Naive thymus-derived CD4-positive, alpha-beta T cell (primary cell): ENCODE results near the gene GLDN. TPM values are rescaled to one million over a fixed set of nuclear protein-coding genes. Genes with fewer than 3 reads are reported as not detected.

Source experiments
- ATAC-seq: fragments of 150-1000 bp; cut with Tn5 transposase; 2 replicates; pipeline ENCODE4 v1.10.0; 2021; ENCODE audit warnings: mild to moderate bottlenecking, moderate library complexity
- CTCF ChIA-PET: fragments of 350-600 bp; sonication (Branson Sonifier 250); formaldehyde crosslinking; loops from one replicate; lab custom pipeline; 2021; ENCODE audit warnings: antibody characterized with exemption; lab: Charles Lee
- POLR2A ChIA-PET: fragments of 350-600 bp; sonication (Branson Sonifier 250); formaldehyde crosslinking; loops from one replicate; lab custom pipeline; 2021; ENCODE audit warnings: antibody characterized with exemption, inconsistent platforms; lab: Charles Lee
- DNase-seq, 9 donors: peaks; one replicate each; pipeline versions ENCODE4 v3.0.0 to v3.0.0-alpha.2; 2020 to 2022; ENCODE audit warnings: mixed read lengths in 1 of 9
- H3K27ac ChIP-seq: one replicate; pipeline ENCODE4 v1.7.0; 2013; ENCODE audit warnings: mild to moderate bottlenecking, low read depth, low read length, moderate library complexity
- H3K27me3 ChIP-seq, 2 donors: one replicate each; pipeline ENCODE4 v1.7.0; 2013; ENCODE audit warnings: low read length in 2 of 2, mild to moderate bottlenecking in 2 of 2, moderate library complexity in 2 of 2; ENCODE audit not compliant: control insufficient read depth in 2 of 2, insufficient read depth in 2 of 2
- H3K36me3 ChIP-seq, 3 experiments: 1 replicate in 2 of 3; 2 replicates in 1 of 3; pipeline ENCODE4 v1.7.0; 2013; ENCODE audit warnings: low read length in 3 of 3, mild to moderate bottlenecking in 3 of 3, moderate library complexity in 1 of 3; ENCODE audit not compliant: insufficient read depth in 3 of 3, control insufficient read depth in 2 of 3
- H3K4me1 ChIP-seq, 2 donors: one replicate each; pipeline ENCODE4 v1.7.0; 2013; ENCODE audit warnings: low read length in 2 of 2, mild to moderate bottlenecking in 2 of 2, moderate library complexity in 1 of 2; ENCODE audit not compliant: control insufficient read depth in 2 of 2, insufficient read depth in 2 of 2
- H3K4me3 ChIP-seq: 2 replicates; pipeline ENCODE4 v1.7.0; 2013; ENCODE audit warnings: mild to moderate bottlenecking, low read length
- H3K9me3 ChIP-seq, 3 experiments: 1 replicate in 2 of 3; 2 replicates in 1 of 3; pipeline ENCODE4 v1.7.0; 2013; ENCODE audit warnings: low read length in 3 of 3; ENCODE audit not compliant: control insufficient read depth in 2 of 3
- H3K27ac Mint-ChIP-seq, 9 donors: one replicate each; pipeline ENCODE4 v1.8.0; 2020 to 2022; ENCODE audit warnings: mixed read lengths in 9 of 9, mild to moderate bottlenecking in 8 of 9, moderate library complexity in 5 of 9, inconsistent platforms in 2 of 9
- H3K27me3 Mint-ChIP-seq, 5 donors: one replicate each; pipeline ENCODE4 v1.8.0; 2021 to 2022; ENCODE audit warnings: mixed read lengths in 5 of 5, mild to moderate bottlenecking in 1 of 5
- H3K36me3 Mint-ChIP-seq, 5 donors: one replicate each; pipeline ENCODE4 v1.8.0; 2020 to 2022; ENCODE audit warnings: mixed read lengths in 5 of 5, mild to moderate bottlenecking in 3 of 5, inconsistent platforms in 1 of 5
- H3K4me1 Mint-ChIP-seq, 7 donors: one replicate each; pipeline ENCODE4 v1.8.0; 2020 to 2022; ENCODE audit warnings: mixed read lengths in 7 of 7, mild to moderate bottlenecking in 3 of 7, inconsistent platforms in 1 of 7
- H3K4me3 Mint-ChIP-seq, 10 donors: one replicate each; pipeline ENCODE4 v1.8.0; 2020 to 2022; ENCODE audit warnings: mild to moderate bottlenecking in 10 of 10, mixed read lengths in 10 of 10, moderate library complexity in 6 of 10, inconsistent platforms in 2 of 10
- H3K9me3 Mint-ChIP-seq, 11 donors: one replicate each; pipeline ENCODE4 v1.8.0; 2020 to 2022; ENCODE audit warnings: mixed read lengths in 11 of 11, mild to moderate bottlenecking in 4 of 11, inconsistent platforms in 1 of 11, moderate library complexity in 1 of 11
- intact Hi-C, 2 donors: fragments of 100-400 bp; cut with micrococcal nuclease; formaldehyde crosslinking; loops; one replicate each; pipeline ENCODE4 v1.15.1; 2023
- polyA plus RNA-seq, 2 donors: library from polyadenylated mRNA; unstranded; fragments of 300-500 nt; fragmentation: Illumina TruSeq; gene quantifications; one replicate each; pipeline ENCODE4 v1.2.3, GENCODE V29; 2021
- total RNA-seq, 6 experiments: library from RNA in 5 of 6; stranded (reverse) in 5 of 6; gene quantifications; 1 replicate in 5 of 6; 2 replicates in 1 of 6; pipeline ENCODE4 v1.2.3 and lab custom pipeline; 2021 to 2026

The GLDN gene
- total and polyA plus RNA-seq, 7 experiments from 2014 or later = not detected

- no peaks in the 10 kb centered on the region for H3K27me3 ChIP-seq
- no peak overlapping the region for H3K4me3 Mint-ChIP-seq
- no peak for DNase-seq
- no peaks in the 10 kb centered on the region for H3K36me3 Mint-ChIP-seq
- no peak for ATAC-seq
- ChIA-PET CTCF (no interaction called here), POLR2A (interaction anchor here (0.8 kb wide), 1 partner anchor 74 kb away, joined by 3 read pairs; no protein-coding TSS in a partner anchor)
- no peaks in the 10 kb centered on the region for H3K4me1 ChIP-seq
- H3K27ac ChIP-seq = no peak overlapping the region
- peaks cover 0 to 5% (median 0%) of the 10 kb centered on the region in 11 donors for H3K9me3 Mint-ChIP-seq
- H3K4me1 Mint-ChIP-seq = peaks cover 0 to 5% (median 0%) of the 10 kb centered on the region in 7 donors
- no peaks in the 10 kb centered on the region for H3K9me3 ChIP-seq
- no peak overlapping the region for H3K27ac Mint-ChIP-seq
- H3K4me3 ChIP-seq = no peak overlapping the region
- intact Hi-C loops = no loop called here
- peaks cover 0 to 14% (median 4%) of the 10 kb centered on the region in 5 donors for H3K27me3 Mint-ChIP-seq
- no peaks in the 10 kb centered on the region for H3K36me3 ChIP-seq
These were observed 9.0 kb upstream of the GLDN start for GRCh38 chr15:51332206-51333147.

GRCh38 chr15:51333571-51333970, 7.9 kb upstream of the GLDN start:
- H3K4me3 Mint-ChIP-seq = no peak overlapping the region
- Histone ChIP-seq H3K36me3 (no peaks in the 10 kb centered on the region), H3K4me3 (no peak overlapping the region), H3K27me3 (no peaks in the 10 kb centered on the region), H3K4me1 (no peaks in the 10 kb centered on the region), H3K27ac (no peak overlapping the region), H3K9me3 (no peaks in the 10 kb centered on the region)
- peaks cover 0 to 5% (median 0%) of the 10 kb centered on the region in 11 donors for H3K9me3 Mint-ChIP-seq
- H3K4me1 Mint-ChIP-seq = peaks cover 0 to 5% (median 0%) of the 10 kb centered on the region in 7 donors
- ATAC-seq (no peak), DNase-seq (no peak)
- intact Hi-C loops = no loop called here
- H3K27me3 Mint-ChIP-seq = peaks cover 0 to 16% (median 5%) of the 10 kb centered on the region in 5 donors
- CTCF ChIA-PET = no interaction called here
- H3K27ac Mint-ChIP-seq = no peak overlapping the region
- H3K36me3 Mint-ChIP-seq = no peaks in the 10 kb centered on the region
- POLR2A ChIA-PET = no interaction called here

- ChIA-PET CTCF (no interaction called here), POLR2A (no interaction called here)
- no peaks in the 10 kb centered on the region for H3K36me3 ChIP-seq
- H3K27me3 Mint-ChIP-seq = peaks cover 0 to 17% (median 5%) of the 10 kb centered on the region in 5 donors
- no peak overlapping the region for H3K27ac Mint-ChIP-seq
- H3K36me3 Mint-ChIP-seq = no peaks in the 10 kb centered on the region
- no peaks in the 10 kb centered on the region for H3K4me1 ChIP-seq
- peaks cover 0 to 5% (median 0%) of the 10 kb centered on the region in 7 donors for H3K4me1 Mint-ChIP-seq
- intact Hi-C loops = no loop called here
- H3K27ac ChIP-seq = no peak overlapping the region
- no peaks in the 10 kb centered on the region for H3K9me3 ChIP-seq
- H3K4me3 Mint-ChIP-seq = no peak overlapping the region
- ATAC-seq (no peak), DNase-seq (no peak)
- no peaks in the 10 kb centered on the region for H3K27me3 ChIP-seq
- H3K4me3 ChIP-seq = no peak overlapping the region
- H3K9me3 Mint-ChIP-seq = peaks cover 0 to 5% (median 0%) of the 10 kb centered on the region in 11 donors
These were observed 7.4 kb upstream of the GLDN start for GRCh38 chr15:51334011-51334451.

GRCh38 chr15:51335087-51335486, 6.4 kb upstream of the GLDN start:
- Histone ChIP-seq H3K4me1 (no peaks in the 10 kb centered on the region), H3K4me3 (no peak overlapping the region), H3K27me3 (no peaks in the 10 kb centered on the region), H3K36me3 (no peaks in the 10 kb centered on the region), H3K9me3 (no peaks in the 10 kb centered on the region), H3K27ac (no peak overlapping the region)
- Mint-ChIP-seq H3K27me3 (peaks cover 5 to 22% (median 8%) of the 10 kb centered on the region in 5 donors), H3K36me3 (no peaks in the 10 kb centered on the region), H3K27ac (no peak overlapping the region), H3K4me3 (no peak overlapping the region), H3K9me3 (peaks cover 0 to 3% (median 0%) of the 10 kb centered on the region in 11 donors), H3K4me1 (peaks cover 0 to 5% (median 0%) of the 10 kb centered on the region in 7 donors)
- ATAC-seq (no peak), DNase-seq (no peak)
- ChIA-PET POLR2A (no interaction called here), CTCF (no interaction called here)
- intact Hi-C loops = no loop called here

- H3K4me1 ChIP-seq = no peaks in the 10 kb centered on the region
- H3K27me3 Mint-ChIP-seq = peaks cover 12 to 29% (median 14%) of the 10 kb centered on the region in 5 donors
- H3K36me3 ChIP-seq = no peaks in the 10 kb centered on the region
- intact Hi-C loops = no loop called here
- H3K9me3 Mint-ChIP-seq = peaks cover 0 to 3% (median 0%) of the 10 kb centered on the region in 11 donors
- H3K27me3 ChIP-seq = no peaks in the 10 kb centered on the region
- CTCF ChIA-PET = no interaction called here
- no peaks in the 10 kb centered on the region for H3K36me3 Mint-ChIP-seq
- peaks cover 0 to 5% (median 0%) of the 10 kb centered on the region in 7 donors for H3K4me1 Mint-ChIP-seq
- no peak overlapping the region for H3K4me3 Mint-ChIP-seq
- DNase-seq = no peak
- POLR2A ChIA-PET = no interaction called here
- H3K4me3 ChIP-seq = no peak overlapping the region
- ATAC-seq = peak; percentile 18
- no peak overlapping the region for H3K27ac Mint-ChIP-seq
- H3K27ac ChIP-seq = no peak overlapping the region
- no peaks in the 10 kb centered on the region for H3K9me3 ChIP-seq
These were observed 5.7 kb upstream of the GLDN start for GRCh38 chr15:51335538-51336410.

GRCh38 chr15:51338496-51338895, 3.0 kb upstream of the GLDN start, which contains the start of gene CYP19A1:
TSS of gene CYP19A1 (minus strand) at chr15:51338596. CDS start at chr15:51242912, 95,684 bp downstream.
- Mint-ChIP-seq H3K4me3 (no peak within 1 kb of the TSS), H3K9me3 (peaks cover 0 to 3% (median 0%) of the 10 kb centered on the region in 11 donors), H3K27ac (no peak within 1 kb of the TSS), H3K36me3 (no peaks in the 10 kb centered on the region), H3K4me1 (peaks cover 0 to 5% (median 0%) of the 10 kb centered on the region in 7 donors), H3K27me3 (peaks cover 23 to 40% (median 30%) of the 10 kb centered on the region in 5 donors)
- no peak for ATAC-seq
- H3K27me3 ChIP-seq = peaks cover 0 to 4% of the 10 kb centered on the region in 2 donors
- H3K4me1 ChIP-seq = no peaks in the 10 kb centered on the region
- POLR2A ChIA-PET = no interaction called here
- CTCF ChIA-PET = no interaction called here
- H3K4me3 ChIP-seq = no peak within 1 kb of the TSS
- no peaks in the 10 kb centered on the region for H3K36me3 ChIP-seq
- intact Hi-C loops = no loop called here
- no peak within 1 kb of the TSS for H3K27ac ChIP-seq
- no peak for DNase-seq
- H3K9me3 ChIP-seq = no peaks in the 10 kb centered on the region
